Raji (cell line): Measurements from ENCODE around the gene FAM227B.
A peak's percentile ranks its signal among the peaks of the same experiment; 100 is the strongest.

Source experiments
- POLR2A ChIP-seq: IDR thresholded peaks from 2 replicates; pipeline ENCODE4 v1.6.1; 2011; ENCODE audit warnings: low read depth, low read length, control low read depth; ENCODE audit not compliant: insufficient read depth

Gene FAM227B

GRCh38 chr15:49620658-49621368, at the start of gene FAM227B, which contains the start of gene DTWD1:
Gene FAM227B, minus strand, starts transcription at chr15:49620818. Its CDS starts 5,647 bp downstream, at chr15:49615171.
Gene DTWD1, plus strand, starts transcription at chr15:49621048. Its CDS starts 4,120 bp downstream, at chr15:49625168.
- peak; percentile 84 for TF ChIP-seq POLR2A

DNA sequence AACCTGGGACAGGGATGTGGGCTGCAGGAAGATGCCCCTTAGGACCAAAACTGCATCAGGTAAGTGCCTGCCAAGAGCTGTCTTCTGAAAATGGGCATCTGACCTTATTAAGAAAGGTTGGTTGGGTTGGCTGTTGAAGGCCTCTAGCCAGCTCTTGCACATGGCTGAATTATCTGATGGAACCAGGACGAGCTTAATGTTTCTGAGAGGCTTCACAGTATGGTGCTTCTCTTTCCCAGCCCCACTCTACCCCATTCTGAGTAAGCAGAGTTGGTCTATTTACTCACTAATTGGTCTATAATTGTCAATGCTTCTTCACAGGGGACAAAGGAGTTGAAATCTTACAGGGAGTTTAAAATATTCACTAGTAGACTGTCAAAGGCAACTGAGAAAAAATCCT, 48.7 kb upstream of the FAM227B start:
- no peak for TF ChIP-seq POLR2A

GRCh38 chr15:49664716-49665115, 44.1 kb upstream of the FAM227B start:
- TF ChIP-seq POLR2A, result no peak

GRCh38 chr15:49656734-49657133, 36.1 kb upstream of the FAM227B start:
- TF ChIP-seq POLR2A, result no peak

DNA sequence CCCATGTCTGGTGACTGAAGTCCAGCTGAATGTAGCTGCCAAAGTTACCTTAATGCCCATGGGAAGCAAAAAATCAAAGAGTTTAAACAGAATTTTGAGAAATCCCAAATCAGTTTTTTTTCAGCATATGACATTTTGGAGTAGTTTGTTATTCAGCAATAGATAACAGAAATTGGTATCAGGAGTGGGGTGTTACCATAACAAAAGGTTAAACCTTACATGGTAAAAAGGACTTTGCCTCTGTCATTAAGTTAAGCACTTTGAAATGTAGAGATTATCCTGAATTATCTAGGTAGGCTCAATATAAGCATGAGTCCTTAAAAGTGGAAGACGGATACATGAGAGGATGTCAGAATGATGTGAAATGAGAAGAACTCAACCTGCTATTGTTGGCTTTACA, 32.3 kb upstream of the FAM227B start:
- TF ChIP-seq POLR2A, result no peak

GRCh38 chr15:49650676-49651075, 30.1 kb upstream of the FAM227B start:
- TF ChIP-seq POLR2A, result no peak

- TF ChIP-seq POLR2A, result no peak
These were observed 29.4 kb upstream of the FAM227B start for GRCh38 chr15:49649987-49650386.

DNA sequence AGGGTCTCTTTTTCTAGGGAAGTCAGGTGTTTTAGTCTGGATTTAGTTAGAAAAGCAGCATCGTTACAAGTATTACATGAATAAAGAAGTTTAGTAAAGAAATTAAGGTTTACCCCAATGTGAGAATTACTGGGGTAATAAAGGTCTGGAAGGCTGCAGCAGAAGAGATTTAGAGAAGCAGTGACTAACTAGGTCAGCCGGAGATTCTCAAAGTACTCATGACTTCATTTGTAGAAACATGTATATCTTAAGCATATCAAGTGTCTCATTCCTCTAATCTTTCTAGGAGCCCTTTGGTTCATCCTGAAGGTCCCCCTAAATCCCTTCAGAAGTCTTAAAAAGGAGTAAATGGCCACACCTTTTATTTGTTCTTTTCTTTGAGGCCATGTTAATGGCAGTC, 26.3 kb upstream of the FAM227B start:
- no peak for TF ChIP-seq POLR2A

DNA sequence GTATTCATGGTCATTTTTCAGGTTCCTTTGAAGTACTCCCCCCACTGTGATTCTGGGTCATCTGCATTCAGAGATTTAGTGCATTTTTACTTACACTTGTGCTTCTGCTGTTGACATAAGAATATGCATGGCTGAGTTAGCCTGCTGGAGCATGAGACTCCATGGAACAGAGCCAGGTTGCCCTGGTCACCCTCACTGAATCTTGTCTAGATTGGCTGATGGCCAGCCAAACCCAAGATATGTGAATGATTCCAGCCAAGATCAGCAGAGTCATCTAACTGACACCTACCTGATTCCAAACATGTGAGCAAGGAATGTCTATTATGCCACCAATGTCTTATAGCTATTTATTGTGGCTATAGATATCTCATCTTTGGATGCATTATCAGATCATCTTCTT, 25.3 kb upstream of the FAM227B start:
- no peak for TF ChIP-seq POLR2A

GRCh38 chr15:49645277-49645676, 24.7 kb upstream of the FAM227B start:
- no peak for TF ChIP-seq POLR2A

DNA sequence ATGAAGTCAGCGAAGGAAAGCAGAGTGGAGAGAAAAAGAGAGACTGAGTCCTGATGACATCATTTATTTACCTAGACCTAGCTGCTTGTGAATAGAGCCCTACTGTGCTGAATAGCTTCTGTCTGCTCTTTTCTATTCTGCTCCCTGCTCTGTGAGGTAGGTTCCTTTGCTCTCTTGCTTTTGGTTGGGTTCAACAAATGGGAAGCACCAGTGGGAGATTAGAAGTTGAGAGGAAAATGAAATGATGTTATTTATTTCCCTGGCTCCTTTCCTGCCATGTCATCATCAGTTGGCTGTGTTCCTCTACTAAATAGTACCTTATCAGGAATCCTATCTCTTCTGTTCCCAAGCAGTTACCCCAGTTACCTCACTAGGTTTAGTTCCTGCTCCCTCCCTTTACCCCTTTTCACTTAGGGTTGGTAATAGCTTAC, 23.8 kb upstream of the FAM227B start:
- no peak for TF ChIP-seq POLR2A

DNA sequence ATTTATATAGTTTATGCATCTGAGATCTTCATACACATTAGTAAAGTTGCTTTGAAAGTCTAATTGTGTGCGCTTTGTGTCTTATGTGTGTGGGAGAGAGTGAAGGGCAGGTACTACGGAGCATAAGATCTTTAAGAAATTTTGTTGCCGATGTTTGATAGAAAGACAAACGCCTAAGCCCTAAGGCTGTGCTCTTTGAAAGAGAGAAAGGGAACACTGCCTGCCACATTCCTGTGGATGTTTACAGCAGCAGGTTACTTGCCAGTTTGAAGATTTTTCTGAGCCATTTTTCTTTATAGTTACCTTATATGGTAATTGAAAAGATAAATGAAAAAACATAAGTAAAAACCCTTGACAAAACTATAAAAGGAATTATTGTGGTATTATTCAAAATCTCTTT, 17.2 kb upstream of the FAM227B start:
- no peak for TF ChIP-seq POLR2A

DNA sequence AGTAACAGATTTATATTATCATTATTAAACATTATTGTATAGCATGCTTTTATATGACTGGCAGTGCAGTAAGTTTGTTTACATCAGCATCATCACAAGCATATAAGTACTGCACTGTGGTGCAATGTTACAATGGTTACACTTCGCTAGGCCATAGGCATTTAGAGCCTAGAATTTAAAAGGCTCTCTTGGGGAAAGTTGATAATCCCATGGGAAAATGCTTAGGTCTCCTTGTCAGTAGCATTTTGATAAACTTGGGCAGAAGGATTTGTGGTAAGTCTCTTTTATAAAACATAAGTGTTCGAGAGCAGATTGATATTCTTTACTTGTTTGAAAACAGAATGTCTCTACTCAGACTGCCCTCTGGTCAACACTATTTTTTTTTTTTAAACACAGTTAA, 7.8 kb upstream of the FAM227B start:
- TF ChIP-seq POLR2A, result no peak

DNA sequence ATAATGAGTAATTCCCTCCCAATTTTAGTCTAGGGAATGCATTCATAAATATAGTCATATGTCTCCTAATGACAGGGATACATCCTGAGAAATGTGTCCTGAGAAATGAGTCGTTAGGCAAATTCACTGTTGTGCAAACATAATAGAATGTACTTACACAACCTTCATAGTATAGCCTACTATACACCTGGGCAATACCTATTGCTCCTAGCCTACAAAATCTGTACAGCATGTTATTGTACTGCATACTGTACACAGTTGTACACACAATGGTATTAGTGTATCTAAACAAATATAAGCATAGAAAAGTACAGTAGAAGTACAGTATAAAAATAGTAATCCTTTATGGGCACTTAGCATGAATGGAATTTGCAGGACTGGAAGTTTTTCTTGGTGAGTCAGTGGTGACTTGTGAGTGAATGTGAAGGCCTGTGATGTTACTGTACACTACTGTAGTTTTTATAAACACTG, 6.8 kb upstream of the FAM227B start:
- TF ChIP-seq POLR2A, result no peak

DNA sequence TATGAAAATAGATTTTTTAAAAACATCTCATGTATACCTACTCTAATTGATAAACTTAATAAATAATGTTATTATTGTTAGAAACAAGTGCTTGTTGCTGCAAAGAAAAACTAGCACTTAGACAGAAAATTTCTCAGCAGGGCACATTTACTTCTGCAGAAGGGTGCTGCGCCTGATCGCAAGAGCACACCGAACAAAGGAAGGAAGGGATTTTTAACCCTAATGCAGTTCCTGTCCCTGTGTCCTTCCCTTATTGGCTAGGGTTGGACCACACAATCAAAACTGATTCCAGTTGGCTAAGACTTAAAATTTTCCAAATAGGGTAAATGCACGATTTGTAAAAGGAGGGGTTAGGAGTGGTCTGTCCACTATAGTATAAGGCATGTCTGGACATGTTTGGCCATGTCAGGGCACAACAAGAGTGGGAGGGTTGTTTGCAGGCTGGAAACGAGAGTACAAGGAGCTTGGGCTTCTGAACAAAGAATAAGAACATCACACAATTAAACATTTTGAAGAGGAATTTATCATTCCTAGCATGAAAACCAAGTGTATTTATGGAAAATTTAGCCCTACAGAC, 4.9 kb upstream of the FAM227B start:
- TF ChIP-seq POLR2A, result no peak

GRCh38 chr15:49624056-49624455, 3.4 kb upstream of the FAM227B start:
- TF ChIP-seq POLR2A, result no peak
